ENCODE data around the gene ANKMY1.

The ANKMY1 gene

DNA sequence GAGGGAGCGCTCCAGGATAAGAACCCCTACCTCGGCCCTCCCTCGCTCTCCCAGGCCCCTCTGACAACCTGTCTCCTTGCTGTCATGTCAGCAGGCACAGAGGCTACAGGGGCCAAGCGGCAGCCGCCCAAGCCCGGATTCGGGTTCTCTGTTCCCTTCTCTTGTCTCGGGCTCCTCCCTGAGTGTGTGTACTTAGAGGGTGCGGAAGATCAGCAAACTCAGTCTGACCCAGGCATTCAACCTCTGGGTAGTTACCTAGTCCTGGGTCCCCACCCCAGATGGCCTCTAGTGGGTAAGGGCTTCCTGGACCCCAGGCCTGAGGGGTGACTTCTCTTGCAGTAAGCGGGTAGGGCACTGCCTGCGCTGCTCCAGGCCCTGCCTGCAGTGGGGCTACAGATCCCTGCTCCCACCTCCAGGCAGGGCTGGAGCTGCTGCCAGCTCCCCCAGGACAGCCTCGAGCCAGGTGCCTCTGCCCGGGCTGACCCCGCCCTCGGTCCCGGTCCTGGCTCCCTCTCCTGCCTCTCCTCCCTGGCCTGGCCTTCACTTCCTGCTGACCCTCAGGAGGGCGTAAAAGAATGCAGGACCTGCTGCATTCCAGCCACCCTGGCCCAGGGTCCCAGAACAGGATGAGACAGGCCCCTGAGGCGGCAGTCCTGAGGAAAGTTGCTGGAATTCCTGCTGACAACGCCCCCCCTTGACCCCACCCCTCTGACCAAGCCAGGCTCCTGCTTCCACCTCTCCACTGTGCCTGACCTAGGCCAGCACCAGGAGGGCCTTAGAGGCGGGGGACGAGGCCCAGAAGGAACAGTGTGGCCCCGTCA is 100.4 kb downstream of the ANKMY1 start:
- DNase-seq: peak; percentile 61

DNA sequence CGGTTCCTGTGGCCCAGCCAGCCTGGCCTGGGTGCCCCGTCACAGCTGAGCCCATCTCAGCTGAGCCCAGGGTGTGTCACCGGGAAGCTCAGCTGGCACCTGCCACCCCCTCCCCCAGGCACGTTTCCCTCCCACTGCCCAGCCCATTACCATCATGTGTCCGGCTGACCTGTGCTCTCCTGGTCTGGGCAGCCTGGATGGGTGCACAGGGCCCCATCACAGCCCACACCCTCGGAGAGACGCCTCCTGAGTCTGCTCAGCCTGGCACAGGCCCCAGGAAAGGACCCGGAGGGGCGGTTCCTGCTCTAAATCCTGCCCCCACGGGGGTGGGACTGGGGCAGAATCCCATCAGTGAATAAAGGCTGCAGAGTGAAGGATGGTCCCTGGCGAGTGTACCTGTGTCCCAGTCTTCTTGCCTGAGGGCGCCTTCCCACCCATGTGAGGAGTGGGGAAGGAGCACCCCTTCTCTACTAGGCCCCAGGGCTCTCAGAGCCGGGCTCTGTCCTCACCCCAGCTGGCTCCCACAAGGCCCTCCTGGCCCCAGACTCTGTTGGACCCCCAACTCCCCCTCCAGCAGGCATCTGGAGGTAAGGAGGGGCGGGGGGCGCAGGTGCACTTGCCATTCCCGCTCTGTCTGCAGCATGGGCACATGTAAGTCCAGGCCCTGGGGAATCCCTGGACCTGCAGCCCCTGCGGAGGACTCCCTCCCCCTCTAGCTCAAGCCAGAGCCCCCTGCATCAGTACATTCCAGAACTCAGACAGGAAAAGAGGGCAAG is 101.2 kb downstream of the ANKMY1 start:
- DNase-seq: peak; percentile 14

GRCh38 chr2:240455647-240456446 is 101.9 kb downstream of the ANKMY1 start:
- DNase-seq: no peak

- no peak for DNase-seq
Observed at GRCh38 chr2:240455272-240455646, 102.5 kb downstream of the ANKMY1 start.

- DNase-seq: no peak
Observed at GRCh38 chr2:240454106-240454901, 103.5 kb downstream of the ANKMY1 start.

GRCh38 chr2:240453461-240454105 is 104.2 kb downstream of the ANKMY1 start:
- DNase-seq: no peak

GRCh38 chr2:240452462-240453256 is 105.1 kb downstream of the ANKMY1 start:
- DNase-seq: peak; percentile 69

GRCh38 chr2:240451791-240452461 is 105.9 kb downstream of the ANKMY1 start:
- no peak for DNase-seq

DNA sequence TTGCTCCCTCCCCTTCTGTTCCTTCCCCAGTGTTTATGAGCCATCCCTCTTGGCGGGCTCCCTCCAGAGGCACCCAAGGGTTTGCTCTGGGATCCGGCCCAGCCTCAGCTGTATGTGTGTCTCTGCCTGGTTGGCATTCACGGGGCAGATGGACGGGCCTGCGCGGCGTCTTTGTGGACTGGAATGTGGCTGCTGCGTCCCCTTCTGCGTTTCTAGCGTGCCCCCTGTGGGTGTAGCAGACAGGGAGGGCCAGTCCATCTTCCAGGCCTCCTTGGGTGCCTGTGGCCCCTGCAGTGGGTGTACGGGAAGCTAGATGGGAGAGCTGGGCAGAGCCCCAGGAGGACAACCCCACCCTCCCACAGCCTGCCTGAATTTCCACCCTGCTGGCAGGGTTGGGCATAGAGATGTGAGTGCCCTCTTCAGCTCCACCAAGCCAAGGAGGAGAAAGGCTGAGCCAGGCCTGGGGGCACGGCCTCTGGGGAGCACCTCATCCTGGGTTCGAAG is 106.6 kb downstream of the ANKMY1 start:
- DNase-seq: no peak

DNA sequence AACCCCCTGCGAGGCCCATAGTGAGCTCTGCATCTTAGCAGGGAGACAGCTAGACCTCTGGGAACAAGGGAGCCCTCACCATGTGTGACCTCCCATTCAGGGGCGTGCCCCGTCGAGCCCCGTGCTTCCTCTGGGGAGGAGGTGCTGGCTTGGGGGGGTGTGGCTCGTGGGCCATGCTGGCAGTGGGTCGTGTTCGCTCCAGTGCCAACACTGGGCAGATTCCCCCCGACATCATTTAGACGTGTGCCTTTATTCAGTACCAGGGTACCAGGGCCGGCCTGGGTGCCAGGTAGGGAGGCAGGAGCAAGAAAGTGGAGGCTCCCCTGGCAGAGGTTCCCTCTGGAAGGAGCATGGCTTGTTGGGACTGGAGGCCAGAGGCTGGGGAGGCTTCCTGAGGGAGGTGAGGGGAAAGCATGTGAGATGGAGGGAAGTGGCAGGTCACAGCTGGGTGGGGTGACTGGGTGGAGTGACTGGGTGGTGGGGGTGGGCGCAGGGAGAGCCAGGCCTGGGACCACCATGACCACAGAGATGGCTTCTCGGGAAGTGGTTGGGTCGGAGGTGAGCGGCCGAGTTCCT is 107.2 kb downstream of the ANKMY1 start:
- DNase-seq: no peak

DNA sequence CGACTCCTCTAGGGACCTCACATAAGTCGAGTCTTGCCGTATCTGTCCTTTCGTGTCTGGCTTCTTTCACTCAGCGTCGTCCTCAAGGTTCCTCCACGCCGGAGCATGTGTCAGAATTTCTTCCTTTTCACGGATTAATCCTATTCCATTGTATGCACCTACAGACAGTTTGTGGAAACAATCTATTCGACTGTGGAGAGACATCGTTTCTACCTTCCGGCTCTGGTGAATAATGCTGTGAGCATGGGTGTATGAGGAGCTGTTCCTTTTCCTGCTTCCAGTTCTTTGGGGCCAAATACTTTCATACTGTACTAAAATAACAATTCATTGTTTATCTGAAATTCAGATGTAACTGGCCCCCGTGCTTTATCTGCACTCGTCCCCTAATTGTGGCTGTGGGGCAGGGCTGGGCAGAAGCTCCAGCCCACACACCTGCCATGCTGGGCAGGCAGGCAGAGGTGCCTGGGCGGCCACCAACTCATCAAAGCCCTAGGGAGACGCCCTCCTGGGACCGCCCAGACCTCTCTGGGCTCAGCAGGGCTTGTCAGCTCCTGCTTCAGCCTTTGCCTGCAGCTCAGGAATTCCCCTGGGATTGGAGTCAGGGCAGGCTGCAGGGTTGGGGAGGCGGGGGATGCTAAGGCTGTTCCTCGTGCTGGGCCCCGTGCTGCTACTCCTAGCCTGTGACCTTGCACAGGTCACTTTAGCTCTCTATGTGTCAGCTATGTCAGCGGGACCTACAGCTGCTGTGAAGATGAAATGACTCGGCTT is 107.8 kb downstream of the ANKMY1 start:
- DNase-seq: no peak

DNA sequence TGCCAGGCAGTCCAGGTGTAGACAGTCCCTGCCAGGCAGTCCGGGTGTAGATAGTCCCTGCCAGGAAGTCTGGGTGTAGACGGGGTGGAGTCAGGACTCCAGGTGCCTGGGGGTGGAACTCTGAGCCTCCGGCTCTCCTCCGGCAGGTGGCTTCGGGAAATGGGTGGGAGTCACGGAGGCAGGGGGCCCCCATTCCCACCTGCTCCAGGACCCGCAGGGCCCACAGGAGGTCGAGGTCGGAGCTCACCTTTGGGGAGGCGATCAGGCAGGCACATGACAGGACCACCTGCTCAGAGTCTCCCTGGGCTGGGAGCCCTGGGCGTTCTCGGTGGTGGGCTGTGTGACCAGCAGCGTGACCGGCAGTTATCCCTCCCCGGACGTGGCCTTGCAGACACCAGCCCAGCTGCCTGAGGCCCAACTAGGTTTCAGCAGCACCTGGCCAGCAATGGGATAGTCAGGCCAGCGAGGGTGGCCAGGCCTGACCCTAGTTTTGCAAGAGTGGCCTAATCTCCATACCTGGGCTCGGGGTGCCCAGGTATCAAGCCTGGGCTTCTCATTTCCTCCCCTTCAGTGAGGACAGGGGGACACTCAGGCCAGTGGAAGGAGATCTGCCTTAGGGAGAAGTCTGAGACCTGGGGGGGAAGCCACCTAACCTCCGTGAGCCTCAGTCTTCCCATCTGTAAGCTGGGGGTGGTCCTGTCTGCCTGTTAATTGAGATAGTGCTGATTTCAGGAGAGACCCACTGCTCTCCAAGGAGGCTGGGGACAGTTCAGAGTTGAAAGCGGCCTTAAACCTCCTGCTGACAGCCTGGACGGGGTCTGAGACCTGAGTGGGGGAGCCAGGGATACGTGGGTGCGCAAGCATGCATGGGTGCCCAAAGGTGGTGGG is 109.2 kb downstream of the ANKMY1 start:
- DNase-seq: no peak

- no peak for DNase-seq
Observed at GRCh38 chr2:240447934-240448333, 109.9 kb downstream of the ANKMY1 start.

DNA sequence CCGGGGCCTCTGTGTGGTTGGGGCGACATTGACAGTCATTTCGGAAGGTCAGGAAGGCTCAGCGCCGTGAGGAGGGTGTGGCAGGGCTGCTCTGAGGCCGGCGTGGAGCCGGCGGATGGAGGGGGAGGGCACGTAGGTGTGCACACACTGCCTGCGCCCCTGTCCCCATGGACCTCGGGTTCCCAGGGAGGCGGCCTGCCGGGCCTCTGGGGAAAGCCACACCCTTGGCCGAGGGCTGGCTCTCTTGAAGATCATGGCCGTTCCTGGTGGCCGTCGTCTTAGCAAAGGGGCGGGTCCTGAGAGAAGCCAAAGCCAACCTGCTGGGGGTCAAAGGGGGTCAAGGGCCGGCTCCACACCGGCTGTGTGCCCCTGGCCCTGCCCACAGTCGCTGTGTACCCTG is 110.5 kb downstream of the ANKMY1 start:
- no peak for DNase-seq

- DNase-seq: no peak
Observed at GRCh38 chr2:240446664-240447175, 111.1 kb downstream of the ANKMY1 start.

DNA sequence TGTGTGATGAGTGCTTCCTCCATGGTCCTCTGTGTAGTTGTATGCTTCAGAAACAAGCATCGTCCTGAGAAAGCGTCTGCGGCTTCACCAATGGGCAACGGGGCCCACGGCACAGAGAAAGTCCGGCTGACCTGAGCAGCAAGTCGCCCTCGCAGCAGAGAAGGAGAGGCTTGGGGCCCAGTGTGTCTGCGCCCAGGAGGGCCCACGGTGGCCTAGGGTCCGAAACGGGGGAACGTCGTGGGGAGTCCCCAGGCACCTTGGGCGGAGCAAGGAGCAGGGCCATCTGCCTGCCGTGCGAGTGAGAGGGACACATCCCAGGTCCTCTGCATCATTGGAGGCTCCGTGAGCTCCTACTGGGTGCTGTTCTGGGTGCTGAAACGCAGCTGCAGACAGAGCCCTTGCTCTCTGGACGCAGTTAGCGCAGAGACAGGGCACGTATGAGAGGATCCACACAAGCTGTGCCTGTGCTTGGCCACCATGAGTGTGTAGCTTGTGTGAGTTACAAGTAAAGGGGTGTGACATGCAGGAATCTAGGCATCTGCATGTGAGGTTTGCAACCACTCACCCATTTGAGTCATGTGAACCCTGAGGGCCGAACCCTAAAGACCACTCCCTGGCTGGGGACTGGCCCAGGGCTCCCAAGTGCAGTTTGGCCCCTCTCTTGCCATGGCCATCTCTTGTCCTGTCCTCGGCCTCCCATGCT is 111.7 kb downstream of the ANKMY1 start:
- no peak for DNase-seq

- DNase-seq: no peak
Observed at GRCh38 chr2:240444464-240444863, 113.3 kb downstream of the ANKMY1 start.

Data from NCI-H226 (cell line).